Keratinocyte (primary cell): Measurements from ENCODE around the gene IGSF8.

Experiments
- CTCF ChIP-seq, 3 experiments: IDR thresholded peaks in 1 of 3; conservative IDR thresholded peaks in 1 of 3; optimal IDR thresholded peaks in 1 of 3; 2 replicates in 2 of 3; 3 replicates in 1 of 3; pipeline versions ENCODE3 to v1.5.1; 2011; ENCODE audit warnings: low read length in 3 of 3, mild to moderate bottlenecking in 3 of 3, moderate library complexity in 2 of 3, control low read depth in 1 of 3, inconsistent platforms in 1 of 3; ENCODE audit not compliant: insufficient read depth in 2 of 3; ENCODE audit errors: extremely low read depth in 1 of 3
- EZH2 ChIP-seq: IDR thresholded peaks from one replicate; pipeline ENCODE4 v1.6.1; 2012; ENCODE audit warnings: inconsistent platforms, mild to moderate bottlenecking, low read length, moderate library complexity

- TF ChIP-seq CTCF (optimal IDR thresholded peaks at IDR 0.05 in 1 of 3, IDR thresholded peaks at IDR 0.05 in 1 of 3, conservative IDR thresholded peaks at IDR 0.05 in 1 of 3; ENCODE audit: extremely low read depth in 1 of 3, insufficient read depth in 2 of 3, low read length in 3 of 3) (no peak), EZH2 (no peak)
Observed at GRCh38 chr1:160091666-160092223, 6.7 kb downstream of the IGSF8 start.
